ENCODE measurements around the gene GRAP2. TPM values are rescaled to one million over a fixed set of nuclear protein-coding genes. Genes with fewer than 3 reads are reported as not detected.

The GRAP2 gene
- total and polyA plus RNA-seq, 10 of the 15 experiments (the other 5 are each of a cell fraction or from before 2014, with no cell fraction given), result 3.3 to 79.1 (median 59.6) TPM

DNA sequence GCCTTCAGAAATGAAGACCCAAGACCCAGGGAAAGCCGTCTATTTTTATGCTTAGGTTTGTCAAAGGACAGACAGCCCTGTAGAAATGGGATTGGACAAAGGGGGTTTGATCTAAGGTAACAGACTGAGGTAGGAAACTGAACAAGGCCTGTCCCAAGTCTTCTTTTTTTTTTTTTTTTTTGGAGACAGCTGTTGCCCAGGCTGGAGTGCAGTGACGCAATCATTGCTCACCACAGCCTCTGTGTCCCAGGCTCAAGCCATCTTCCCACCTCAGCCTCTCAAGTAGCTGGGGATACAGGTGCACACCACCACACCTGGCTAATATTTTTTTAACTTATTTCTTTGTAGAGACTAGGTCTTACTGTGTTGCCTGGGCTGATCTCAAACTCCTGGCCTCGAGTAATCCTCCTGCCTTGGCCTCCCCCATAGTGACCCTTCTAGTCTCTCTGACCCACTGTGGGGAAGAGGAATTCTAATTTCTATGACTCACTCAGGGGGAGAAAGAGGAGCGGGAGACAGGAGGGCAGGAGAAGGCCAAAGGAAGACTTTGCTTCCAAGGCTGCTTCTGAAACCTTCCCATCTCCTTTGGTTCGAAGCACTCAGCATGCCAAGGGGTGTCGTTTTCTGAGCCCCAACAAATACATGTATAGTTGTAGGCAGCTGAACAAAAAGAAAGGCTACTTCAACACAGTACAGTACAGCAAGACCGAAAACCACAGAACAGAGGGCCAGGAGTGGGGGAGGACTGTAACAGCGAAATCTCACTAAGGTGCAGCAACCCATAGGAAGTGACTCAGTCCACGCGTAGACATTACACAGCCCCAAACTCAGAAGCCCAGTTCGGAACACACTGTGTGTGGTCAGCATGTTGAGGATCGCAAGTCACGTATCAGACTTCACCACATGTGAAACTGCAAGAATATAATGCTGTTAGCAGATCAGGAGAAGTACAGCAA lies 60.2 kb downstream of the GRAP2 start (continued):
- TF ChIP-seq, protein P1, sequence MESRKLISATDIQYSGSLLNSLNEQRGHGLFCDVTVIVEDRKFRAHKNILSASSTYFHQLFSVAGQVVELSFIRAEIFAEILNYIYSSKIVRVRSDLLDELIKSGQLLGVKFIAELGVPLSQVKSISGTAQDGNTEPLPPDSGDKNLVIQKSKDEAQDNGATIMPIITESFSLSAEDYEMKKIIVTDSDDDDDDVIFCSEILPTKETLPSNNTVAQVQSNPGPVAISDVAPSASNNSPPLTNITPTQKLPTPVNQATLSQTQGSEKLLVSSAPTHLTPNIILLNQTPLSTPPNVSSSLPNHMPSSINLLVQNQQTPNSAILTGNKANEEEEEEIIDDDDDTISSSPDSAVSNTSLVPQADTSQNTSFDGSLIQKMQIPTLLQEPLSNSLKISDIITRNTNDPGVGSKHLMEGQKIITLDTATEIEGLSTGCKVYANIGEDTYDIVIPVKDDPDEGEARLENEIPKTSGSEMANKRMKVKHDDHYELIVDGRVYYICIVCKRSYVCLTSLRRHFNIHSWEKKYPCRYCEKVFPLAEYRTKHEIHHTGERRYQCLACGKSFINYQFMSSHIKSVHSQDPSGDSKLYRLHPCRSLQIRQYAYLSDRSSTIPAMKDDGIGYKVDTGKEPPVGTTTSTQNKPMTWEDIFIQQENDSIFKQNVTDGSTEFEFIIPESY (IDR thresholded peaks at IDR 0.05), result 0 out of 2 replicates have a peak, but pooled peaks have one; percentile 8
- peak; percentile 93; the same call in 1 of the 2 replicates for TF ChIP-seq ZBED1 (IDR thresholded peaks at IDR 0.05; ENCODE audit: borderline replicate concordance)
- no peak for TF ChIP-seq SMAD5 (IDR thresholded peaks at IDR 0.05; ENCODE audit: low read depth)
- TF ChIP-seq SRF (IDR thresholded peaks at IDR 0.05; ENCODE audit: low read depth in 2 of 2, low read length in 2 of 2), result no peak
- no peak for TF ChIP-seq POLR2AphosphoS2 (IDR thresholded peaks at IDR 0.05; ENCODE audit: low read depth, low read length)
- TF ChIP-seq NR2C2 (IDR thresholded peaks at IDR 0.05; ENCODE audit: borderline replicate concordance, control insufficient read depth, insufficient read length, low read depth), result no peak
- TF ChIP-seq BMI1 (IDR thresholded peaks at IDR 0.05; ENCODE audit: borderline replicate concordance), result no peak
- TF ChIP-seq KLF5 (IDR thresholded peaks at IDR 0.05; ENCODE audit: partially characterized antibody), result peak; percentile 43
- TF ChIP-seq LARP7 (IDR thresholded peaks at IDR 0.05), result 0 out of 2 replicates have a peak, but pooled peaks have one; percentile 29
- no peak for TF ChIP-seq NFYA (IDR thresholded peaks at IDR 0.05; ENCODE audit: borderline replicate concordance, low read depth, low read length)
- TF ChIP-seq, protein P2, sequence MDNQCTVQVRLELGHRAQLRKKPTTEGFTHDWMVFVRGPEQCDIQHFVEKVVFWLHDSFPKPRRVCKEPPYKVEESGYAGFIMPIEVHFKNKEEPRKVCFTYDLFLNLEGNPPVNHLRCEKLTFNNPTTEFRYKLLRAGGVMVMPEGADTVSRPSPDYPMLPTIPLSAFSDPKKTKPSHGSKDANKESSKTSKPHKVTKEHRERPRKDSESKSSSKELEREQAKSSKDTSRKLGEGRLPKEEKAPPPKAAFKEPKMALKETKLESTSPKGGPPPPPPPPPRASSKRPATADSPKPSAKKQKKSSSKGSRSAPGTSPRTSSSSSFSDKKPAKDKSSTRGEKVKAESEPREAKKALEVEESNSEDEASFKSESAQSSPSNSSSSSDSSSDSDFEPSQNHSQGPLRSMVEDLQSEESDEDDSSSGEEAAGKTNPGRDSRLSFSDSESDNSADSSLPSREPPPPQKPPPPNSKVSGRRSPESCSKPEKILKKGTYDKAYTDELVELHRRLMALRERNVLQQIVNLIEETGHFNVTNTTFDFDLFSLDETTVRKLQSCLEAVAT (IDR thresholded peaks at IDR 0.05), result peak; percentile 82
- no peak for TF ChIP-seq ZNF384 (IDR thresholded peaks at IDR 0.05; ENCODE audit: borderline replicate concordance, low read depth, low read length)
- TF ChIP-seq RBBP5 (conservative IDR thresholded peaks at IDR 0.05), result no peak
- no peak for TF ChIP-seq IRF3 (IDR thresholded peaks at IDR 0.05)
- no peak for TF ChIP-seq SREBF1 (IDR thresholded peaks at IDR 0.05; ENCODE audit: low read length)
- TF ChIP-seq BCL11A (IDR thresholded peaks at IDR 0.05; ENCODE audit: low read depth, low read length), result peak; percentile 85
- TF ChIP-seq, protein P3, sequence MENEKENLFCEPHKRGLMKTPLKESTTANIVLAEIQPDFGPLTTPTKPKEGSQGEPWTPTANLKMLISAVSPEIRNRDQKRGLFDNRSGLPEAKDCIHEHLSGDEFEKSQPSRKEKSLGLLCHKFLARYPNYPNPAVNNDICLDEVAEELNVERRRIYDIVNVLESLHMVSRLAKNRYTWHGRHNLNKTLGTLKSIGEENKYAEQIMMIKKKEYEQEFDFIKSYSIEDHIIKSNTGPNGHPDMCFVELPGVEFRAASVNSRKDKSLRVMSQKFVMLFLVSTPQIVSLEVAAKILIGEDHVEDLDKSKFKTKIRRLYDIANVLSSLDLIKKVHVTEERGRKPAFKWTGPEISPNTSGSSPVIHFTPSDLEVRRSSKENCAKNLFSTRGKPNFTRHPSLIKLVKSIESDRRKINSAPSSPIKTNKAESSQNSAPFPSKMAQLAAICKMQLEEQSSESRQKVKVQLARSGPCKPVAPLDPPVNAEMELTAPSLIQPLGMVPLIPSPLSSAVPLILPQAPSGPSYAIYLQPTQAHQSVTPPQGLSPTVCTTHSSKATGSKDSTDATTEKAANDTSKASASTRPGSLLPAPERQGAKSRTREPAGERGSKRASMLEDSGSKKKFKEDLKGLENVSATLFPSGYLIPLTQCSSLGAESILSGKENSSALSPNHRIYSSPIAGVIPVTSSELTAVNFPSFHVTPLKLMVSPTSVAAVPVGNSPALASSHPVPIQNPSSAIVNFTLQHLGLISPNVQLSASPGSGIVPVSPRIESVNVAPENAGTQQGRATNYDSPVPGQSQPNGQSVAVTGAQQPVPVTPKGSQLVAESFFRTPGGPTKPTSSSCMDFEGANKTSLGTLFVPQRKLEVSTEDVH (IDR thresholded peaks at IDR 0.05; ENCODE audit: low read depth, partially characterized antibody), result no peak
- no peak for TF ChIP-seq JUND (IDR thresholded peaks at IDR 0.05; ENCODE audit: low read depth, low read length)
- no peak for TF ChIP-seq ELK1 (IDR thresholded peaks at IDR 0.05; ENCODE audit: low read depth, low read length)
- TF ChIP-seq PAX8 (IDR thresholded peaks at IDR 0.05), result no peak
- peak; percentile 83; the same call in 1 of the 2 replicates for TF ChIP-seq CHD2 (IDR thresholded peaks at IDR 0.05; ENCODE audit: borderline replicate concordance, low read depth, low read length)
- no peak for TF ChIP-seq CBX3 (IDR thresholded peaks at IDR 0.05; ENCODE audit: borderline replicate concordance, low read depth)
